Adrenal gland (tissue), 5 donors: ENCODE data around the gene PUM2.

ENCODE experiments used
- CTCF ChIP-seq, 6 experiments: fragments of 450-650 bp in 4 of 6; fragments of 200-600 bp in 2 of 6; sonication (generic) in 1 of 6; IDR thresholded peaks; 1 replicate in 5 of 6; 2 replicates in 1 of 6; pipeline versions ENCODE4 v1.5.1 to v1.8.0; 2016 to 2021; ENCODE audit warnings: antibody characterized with exemption in 6 of 6, mild to moderate bottlenecking in 2 of 6, moderate library complexity in 1 of 6
- POLR2A ChIP-seq, 2 donors: fragments of 450-650 bp; IDR thresholded peaks; one replicate each; pipeline ENCODE4 v1.6.1; 2017; ENCODE audit warnings: antibody characterized with exemption in 2 of 2, mild to moderate bottlenecking in 2 of 2, moderate library complexity in 1 of 2
- donor health status: DM: no; HTN: no; CAD: no.

- TF ChIP-seq CTCF (IDR thresholded peaks at IDR 0.05), result no peak
- TF ChIP-seq POLR2A (IDR thresholded peaks at IDR 0.05), result no peak
Measured at GRCh38 chr2:20353241-20353992, 2.8 kb upstream of the PUM2 start.
